OCI-LY1 (cell line): Measurements from ENCODE around the gene TCIRG1.

Source experiments
- H2AFZ ChIP-seq: fragments of 200-600 bp; sonication (generic), shearing (Covaris generic); 2 replicates; pipeline ENCODE4 v1.6.0; 2014; ENCODE audit warnings: antibody characterized with exemption, mild to moderate bottlenecking, low read length
- H3F3A ChIP-seq: fragments of 200-600 bp; sonication (generic), shearing (Covaris generic); 2 replicates; pipeline ENCODE4 v1.6.0; 2014; ENCODE audit warnings: mild to moderate bottlenecking, antibody characterized with exemption, low read length, moderate library complexity; ENCODE audit not compliant: insufficient read depth
- H3K27ac ChIP-seq: fragments of 200-600 bp; sonication (generic); 2 replicates; pipeline ENCODE4 v1.5.1; 2014; ENCODE audit warnings: low read length, mixed run types, mild to moderate bottlenecking, low read depth; ENCODE audit not compliant: poor library complexity, severe bottlenecking
- H3K27me3 ChIP-seq: fragments of 200-600 bp; sonication (generic); 2 replicates; pipeline ENCODE4 v1.6.0; 2014; ENCODE audit warnings: antibody characterized with exemption, mild to moderate bottlenecking, low read length, moderate library complexity; ENCODE audit not compliant: insufficient read depth
- H3K36me3 ChIP-seq: fragments of 200-600 bp; sonication (generic); 2 replicates; pipeline ENCODE4 v1.6.1; 2014; ENCODE audit warnings: mild to moderate bottlenecking, antibody characterized with exemption, low read length, moderate library complexity, mixed read lengths; ENCODE audit not compliant: insufficient read depth
- H3K4me1 ChIP-seq: fragments of 200-600 bp; sonication (generic); 2 replicates; pipeline ENCODE4 v1.5.1; 2014; ENCODE audit warnings: mild to moderate bottlenecking, low read length, moderate library complexity; ENCODE audit not compliant: insufficient read depth, severe bottlenecking
- H3K4me2 ChIP-seq: fragments of 200-600 bp; sonication (generic), shearing (Covaris generic); 2 replicates; pipeline ENCODE4 v1.6.1; 2014; ENCODE audit warnings: low read length
- H3K4me3 ChIP-seq: fragments of 200-600 bp; sonication (generic); 2 replicates; pipeline ENCODE4 v1.5.1; 2014; ENCODE audit warnings: low read length, low read depth, mild to moderate bottlenecking, mixed read lengths; ENCODE audit not compliant: poor library complexity, severe bottlenecking
- H3K79me2 ChIP-seq: fragments of 200-600 bp; shearing (Covaris generic); 2 replicates; pipeline ENCODE4 v1.6.1; 2016; ENCODE audit warnings: mixed run types, low read length, mixed read lengths; ENCODE audit not compliant: insufficient read depth
- H3K9ac ChIP-seq: fragments of 200-600 bp; sonication (generic), shearing (Covaris generic); 2 replicates; pipeline ENCODE4 v1.6.1; 2014; ENCODE audit warnings: mild to moderate bottlenecking, low read length, mixed read lengths
- H3K9me2 ChIP-seq: fragments of 200-600 bp; sonication (generic), shearing (Covaris generic); 2 replicates; pipeline ENCODE4 v1.6.1; 2014; ENCODE audit warnings: low read depth, mild to moderate bottlenecking, low read length, mixed read lengths
- H3K9me3 ChIP-seq: fragments of 200-600 bp; shearing (Covaris generic); 2 replicates; pipeline ENCODE4 v1.6.1; 2014; ENCODE audit warnings: low read length, mixed read lengths
- H4K20me1 ChIP-seq: fragments of 200-600 bp; sonication (generic), shearing (Covaris generic); 2 replicates; pipeline ENCODE4 v1.6.0; 2016; ENCODE audit warnings: mild to moderate bottlenecking, low read length; ENCODE audit not compliant: insufficient read depth
- EZH2 ChIP-seq: fragments of 200-600 bp; sonication (generic), shearing (Covaris generic); IDR thresholded peaks from 2 replicates; pipeline ENCODE4 v1.8.0; 2017; ENCODE audit warnings: borderline replicate concordance, mixed run types, mild to moderate bottlenecking, antibody characterized with exemption, low read length, moderate library complexity, mixed read lengths
- TF ChIP-seq, protein P1 (sequence below): fragments of 200-600 bp; sonication (generic), shearing (Covaris generic); IDR thresholded peaks from 2 replicates; pipeline ENCODE4 v1.5.1; 2017; ENCODE audit warnings: mild to moderate bottlenecking, antibody characterized with exemption, low read length, moderate library complexity, mixed read lengths

Gene TCIRG1

DNA sequence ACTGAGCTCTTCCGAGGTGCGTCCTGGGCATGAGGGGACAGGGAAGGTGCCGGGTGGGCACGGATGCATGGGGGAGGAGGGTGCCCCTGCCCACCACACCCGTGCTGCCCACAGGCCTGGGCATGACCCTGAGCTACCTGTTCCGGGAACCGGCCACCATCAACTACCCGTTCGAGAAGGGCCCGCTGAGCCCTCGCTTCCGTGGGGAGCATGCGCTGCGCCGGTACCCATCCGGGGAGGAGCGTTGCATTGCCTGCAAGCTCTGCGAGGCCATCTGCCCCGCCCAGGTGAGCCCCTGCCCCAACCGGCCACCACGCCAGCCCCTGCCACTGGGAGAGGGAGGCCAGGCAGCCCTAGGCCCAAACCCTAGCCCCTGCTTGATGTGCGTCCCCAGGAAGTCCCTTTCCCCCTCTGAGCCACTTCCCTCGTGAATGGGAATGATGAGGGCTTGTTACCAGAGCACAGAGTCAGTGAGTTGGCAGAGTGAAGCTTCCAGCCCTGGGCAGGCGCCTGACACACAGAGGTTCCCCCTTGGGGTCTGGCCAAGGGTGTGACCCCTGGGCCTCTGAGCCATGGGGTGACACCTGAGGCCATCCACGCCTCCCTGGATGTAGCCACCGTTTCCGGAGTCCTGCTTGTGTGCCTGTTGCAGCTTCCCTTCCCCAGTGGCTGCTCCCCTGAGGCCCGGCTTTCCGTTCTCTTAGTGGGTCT lies 5.7 kb upstream of the TCIRG1 start:
- no peaks in the 10 kb centered on the region for H4K20me1 ChIP-seq
- TF ChIP-seq, protein P1, sequence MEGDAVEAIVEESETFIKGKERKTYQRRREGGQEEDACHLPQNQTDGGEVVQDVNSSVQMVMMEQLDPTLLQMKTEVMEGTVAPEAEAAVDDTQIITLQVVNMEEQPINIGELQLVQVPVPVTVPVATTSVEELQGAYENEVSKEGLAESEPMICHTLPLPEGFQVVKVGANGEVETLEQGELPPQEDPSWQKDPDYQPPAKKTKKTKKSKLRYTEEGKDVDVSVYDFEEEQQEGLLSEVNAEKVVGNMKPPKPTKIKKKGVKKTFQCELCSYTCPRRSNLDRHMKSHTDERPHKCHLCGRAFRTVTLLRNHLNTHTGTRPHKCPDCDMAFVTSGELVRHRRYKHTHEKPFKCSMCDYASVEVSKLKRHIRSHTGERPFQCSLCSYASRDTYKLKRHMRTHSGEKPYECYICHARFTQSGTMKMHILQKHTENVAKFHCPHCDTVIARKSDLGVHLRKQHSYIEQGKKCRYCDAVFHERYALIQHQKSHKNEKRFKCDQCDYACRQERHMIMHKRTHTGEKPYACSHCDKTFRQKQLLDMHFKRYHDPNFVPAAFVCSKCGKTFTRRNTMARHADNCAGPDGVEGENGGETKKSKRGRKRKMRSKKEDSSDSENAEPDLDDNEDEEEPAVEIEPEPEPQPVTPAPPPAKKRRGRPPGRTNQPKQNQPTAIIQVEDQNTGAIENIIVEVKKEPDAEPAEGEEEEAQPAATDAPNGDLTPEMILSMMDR, result no peak
- no peak for TF ChIP-seq EZH2
- H3K4me2 ChIP-seq, result no peak overlapping the region
- no peak overlapping the region for H3K9ac ChIP-seq
- no peaks in the 10 kb centered on the region for H3F3A ChIP-seq
- H3K36me3 ChIP-seq, result peaks cover 24% of the 10 kb centered on the region; the same call in 1 of the 2 replicates
- H3K79me2 ChIP-seq, result no peaks in the 10 kb centered on the region
- peaks cover 25% of the 10 kb centered on the region for H3K4me1 ChIP-seq
- no peak overlapping the region for H3K4me3 ChIP-seq
- no peaks in the 10 kb centered on the region for H3K9me2 ChIP-seq
- no peak overlapping the region for H2AFZ ChIP-seq
- H3K27me3 ChIP-seq, result no peaks in the 10 kb centered on the region
- H3K27ac ChIP-seq, result no peak overlapping the region
- H3K9me3 ChIP-seq, result no peaks in the 10 kb centered on the region

DNA sequence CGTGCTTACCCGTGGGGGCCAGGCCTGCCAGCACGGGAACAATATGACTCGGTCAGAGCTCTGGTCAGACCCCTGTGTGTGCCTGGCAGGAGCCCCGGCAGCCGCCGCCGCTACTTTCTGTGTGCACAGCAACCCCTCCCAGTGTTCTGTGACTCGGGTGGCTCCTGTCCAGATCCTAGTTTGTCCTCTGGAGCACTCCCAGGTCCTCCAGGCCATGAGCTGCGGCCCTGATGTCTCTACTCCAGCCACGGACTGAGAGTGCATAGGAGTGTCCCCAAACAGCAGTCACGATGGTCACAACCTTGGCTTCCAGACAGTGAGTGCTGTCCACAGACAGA lies 5.1 kb upstream of the TCIRG1 start:
- Histone ChIP-seq H3K4me1 (peaks cover 30% of the 10 kb centered on the region), H3K27me3 (no peaks in the 10 kb centered on the region), H3K79me2 (no peaks in the 10 kb centered on the region), H3K9me2 (no peaks in the 10 kb centered on the region), H3F3A (no peaks in the 10 kb centered on the region), H3K27ac (no peak overlapping the region), H3K36me3 (peaks cover 24% of the 10 kb centered on the region; the same call in 1 of the 2 replicates), H3K4me3 (no peak overlapping the region), H3K9ac (no peak overlapping the region), H2AFZ (no peak overlapping the region), H3K4me2 (no peak overlapping the region), H3K9me3 (no peaks in the 10 kb centered on the region), H4K20me1 (no peaks in the 10 kb centered on the region)
- TF ChIP-seq, protein P1, result no peak
- TF ChIP-seq EZH2, result no peak

DNA sequence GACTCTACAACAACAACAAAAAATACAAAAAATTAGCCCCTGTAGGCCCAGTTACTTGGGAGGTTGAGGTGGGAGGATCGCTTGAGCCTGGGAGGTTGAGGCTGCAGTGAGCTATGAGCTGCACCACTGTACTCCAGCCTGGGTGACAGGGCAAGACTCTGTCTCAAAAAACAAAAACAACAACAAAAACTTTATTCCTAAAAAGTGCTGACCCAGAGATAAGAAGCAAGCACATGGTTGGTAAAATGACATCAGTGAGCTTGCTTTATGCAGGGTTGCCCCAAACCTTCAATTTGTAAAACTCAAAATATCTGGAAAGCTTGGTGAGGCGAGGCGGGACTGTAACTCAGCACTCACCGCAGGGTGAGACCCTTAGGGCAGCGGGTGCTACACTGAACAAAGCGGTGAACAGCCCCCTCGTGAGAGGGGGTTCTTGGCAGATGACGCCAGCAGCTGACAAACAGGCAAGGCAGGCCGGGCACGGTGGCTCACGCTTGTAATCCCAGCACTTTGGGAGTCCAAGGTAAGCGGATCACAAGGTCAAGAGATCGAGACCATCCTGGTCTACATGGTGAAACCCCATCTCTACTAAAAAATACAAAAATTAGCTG lies 3.5 kb upstream of the TCIRG1 start:
- Histone ChIP-seq H3K27me3 (no peaks in the 10 kb centered on the region), H3K9me3 (no peaks in the 10 kb centered on the region), H3K36me3 (peaks cover 24% of the 10 kb centered on the region; the same call in 1 of the 2 replicates), H3K4me2 (no peak overlapping the region), H3K4me3 (no peak overlapping the region), H2AFZ (no peak overlapping the region), H4K20me1 (no peaks in the 10 kb centered on the region), H3K9ac (no peak overlapping the region), H3F3A (no peaks in the 10 kb centered on the region), H3K79me2 (no peaks in the 10 kb centered on the region), H3K4me1 (peaks cover 27% of the 10 kb centered on the region), H3K9me2 (no peaks in the 10 kb centered on the region), H3K27ac (no peak overlapping the region)
- TF ChIP-seq, protein P1, result no peak
- no peak for TF ChIP-seq EZH2
